K562 (cell line): ENCODE data around the gene LYRM7. TPM values are rescaled to one million over a fixed set of nuclear protein-coding genes. Genes with fewer than 3 reads are reported as not detected.

Experiments used
- ATAC-seq: fragments of 200-7000 bp; cut with Tn5 transposase; 3 replicates; pipeline ENCODE4 v1.9.1; 2020; ENCODE audit warnings: moderate library complexity
- BruUV-seq: library from RNA; stranded (reverse); fragments of 400-500 nt; replicated peaks from 2 replicates; lab custom pipeline; 2021; lab: Mats Ljungman, UMichigan
- CTCF ChIA-PET: fragments of 300-600 bp; formaldehyde crosslinking; extraction: SDS; loops from one replicate; lab custom pipeline; 2021; ENCODE audit warnings: low intra/inter-chr PET ratio; lab: Yijun Ruan, JAX
- POLR2A ChIA-PET: fragments of 300-600, 350-650 bp; sonication (Branson Sonifier 250); formaldehyde crosslinking; extraction: SDS; loops from one replicate; lab custom pipeline; 2021; ENCODE audit warnings: antibody characterized with exemption, inconsistent platforms; lab: Yijun Ruan, JAX
- DNase-seq, 4 experiments: peaks; one replicate each; pipeline versions ENCODE4 v3.0.0 to v3.0.0-alpha.2; 2011 to 2018; ENCODE audit warnings: low spot score in 3 of 4, mixed read lengths in 3 of 4; ENCODE audit errors: extremely low read depth in 1 of 4
- FAIRE-seq: peaks from 2 replicates; lab custom pipeline; 2011; peaks lifted over from hg19 to GRCh38; lab: Jason Lieb, UNC
- H2AFZ ChIP-seq: 2 replicates; pipeline ENCODE4 v1.6.0; 2011; ENCODE audit warnings: low read depth, low read length, control low read depth, inconsistent platforms
- H3K27ac ChIP-seq: fragments of 200-600 bp; 3 replicates; pipeline ENCODE4 v1.8.0; 2011; ENCODE audit warnings: low read depth, mild to moderate bottlenecking, control low read depth, inconsistent platforms, low read length, moderate library complexity, mixed read lengths; ENCODE audit errors: extremely low read depth
- H3K27me3 ChIP-seq, 2 experiments: fragments of 300-600 bp in 1 of 2; 2 replicates in 1 of 2; 3 replicates in 1 of 2; pipeline versions ENCODE4 v1.6.0 to v1.8.0; 2011; ENCODE audit warnings: inconsistent platforms in 2 of 2, low read length in 2 of 2, mild to moderate bottlenecking in 1 of 2, mixed read lengths in 1 of 2, moderate library complexity in 1 of 2; ENCODE audit not compliant: control insufficient read depth in 2 of 2, insufficient read depth in 2 of 2
- H3K36me3 ChIP-seq: fragments of 300-600 bp; 3 replicates; pipeline ENCODE4 v1.8.0; 2011; ENCODE audit warnings: mild to moderate bottlenecking, low read length, inconsistent platforms; ENCODE audit not compliant: control insufficient read depth, insufficient read depth
- H3K4me1 ChIP-seq, 2 experiments: fragments of 200-600 bp in 1 of 2; replicated peaks in 1 of 2; 2 replicates in 1 of 2; 3 replicates in 1 of 2; pipeline versions ENCODE4 v1.5.1 to v1.8.0; 2011; ENCODE audit warnings: inconsistent platforms in 2 of 2, low read length in 2 of 2, mild to moderate bottlenecking in 1 of 2, mixed read lengths in 1 of 2, moderate library complexity in 1 of 2; ENCODE audit not compliant: control insufficient read depth in 2 of 2, insufficient read depth in 2 of 2
- H3K4me2 ChIP-seq: 2 replicates; pipeline ENCODE4 v1.6.1; 2011; ENCODE audit warnings: low read length, control low read depth, inconsistent platforms, mixed read lengths; ENCODE audit not compliant: insufficient read depth
- H3K4me3 ChIP-seq: fragments of 200-600 bp; sonication (generic), shearing (Covaris generic); 2 replicates; pipeline ENCODE4 v1.5.1; 2016; ENCODE audit warnings: control low read depth, inconsistent platforms
- H3K79me2 ChIP-seq: fragments of 200-600 bp; 3 replicates; pipeline ENCODE4 v1.8.0; 2011; ENCODE audit warnings: low read length, inconsistent platforms; ENCODE audit not compliant: control insufficient read depth, insufficient read depth
- H3K9ac ChIP-seq, 2 experiments: 2 replicates each; pipeline versions ENCODE4 v1.6.0 to v1.6.1; 2011; ENCODE audit warnings: low read depth in 2 of 2, low read length in 2 of 2, control low read depth in 1 of 2, inconsistent platforms in 1 of 2, mild to moderate bottlenecking in 1 of 2, mixed read lengths in 1 of 2; ENCODE audit not compliant: insufficient read depth in 1 of 2
- H3K9me1 ChIP-seq: one replicate; pipeline ENCODE4 v1.6.0; 2011; ENCODE audit warnings: inconsistent platforms, mild to moderate bottlenecking, low read length, moderate library complexity; ENCODE audit not compliant: control insufficient read depth, insufficient read depth
- H3K9me3 ChIP-seq: replicated peaks from 2 replicates; pipeline ENCODE4 v1.5.1; 2011; ENCODE audit warnings: low read depth, low read length, inconsistent platforms; ENCODE audit not compliant: control insufficient read depth, insufficient read depth
- H4K20me1 ChIP-seq: replicated peaks from 2 replicates; pipeline ENCODE4 v1.6.1; 2011; ENCODE audit warnings: low read length, inconsistent platforms, mixed read lengths; ENCODE audit not compliant: control insufficient read depth, insufficient read depth
- CAMTA2 ChIP-seq: fragments of 250-450 bp; sonication (Bioruptor Pico); conservative IDR thresholded peaks from 2 replicates; pipeline ENCODE4 v1.5.1; 2022
- NR2C2 ChIP-seq, 2 experiments: fragments of 200-800 bp in 1 of 2; sonication (Bioruptor generic) in 1 of 2; sonication (generic) in 1 of 2; formaldehyde crosslinking in 1 of 2; IDR thresholded peaks; 2 replicates each; pipeline versions ENCODE4 v1.6.1 to v1.8.0; 2016 to 2022; ENCODE audit warnings: mild to moderate bottlenecking in 1 of 2, missing compliant biosample characterization in 1 of 2, missing genetic modification characterization in 1 of 2, missing genetic modification reagents in 1 of 2
- TRIM28 ChIP-seq: fragments of 450-650 bp; IDR thresholded peaks from 2 replicates; pipeline ENCODE4 v1.6.1; 2017
- ZFP1 ChIP-seq: fragments of 450-650 bp; formaldehyde crosslinking; IDR thresholded peaks from 2 replicates; pipeline ENCODE4 v1.4.0; 2020; ENCODE audit warnings: mild to moderate bottlenecking, mixed read lengths
- ZNF347 ChIP-seq: fragments of 450-650 bp; formaldehyde crosslinking; IDR thresholded peaks from 2 replicates; pipeline ENCODE4 v1.4.0; 2020; ENCODE audit warnings: low read depth, mild to moderate bottlenecking, moderate library complexity
- ZNF561 ChIP-seq: fragments of 450-650 bp; formaldehyde crosslinking; conservative IDR thresholded peaks from 2 replicates; pipeline ENCODE4 v1.4.0; 2020; ENCODE audit warnings: mild to moderate bottlenecking, moderate library complexity
- WGBS: fragments of 100-300 bp; shearing (Covaris generic); methylation state at CpG from one replicate; pipeline ENCODE4 v1.1.6; 2016; ENCODE audit warnings: low coverage, mixed read lengths; ENCODE audit not compliant: insufficient coverage; ENCODE audit errors: missing lambda C conversion rate; 5-methylcytosine and 5-hydroxymethylcytosine counted together
- in situ Hi-C: fragments of 300-500 bp; cut with MboI; formaldehyde crosslinking; loops from 4 replicates; pipeline ENCODE4 v1.15.0; 2018; ENCODE audit warnings: inconsistent platforms, mixed read lengths
- intact Hi-C: fragments of 100-400 bp; cut with micrococcal nuclease; formaldehyde crosslinking; loops from 2 replicates; pipeline ENCODE4 v1.14.2; 2022
- polyA plus RNA-seq, 8 experiments: library from polyadenylated mRNA; depleted of rRNA in 4 of 8; stranded (reverse) in 5 of 8; unstranded in 3 of 8; fragments of >200 nt; fragmentation: Nextera tagmentation in 2 of 8; fragmentation: Illumina TruSeq in 1 of 8; extraction: Ambion mirVana in 2 of 8; extraction: Trizol in 1 of 8; gene quantifications; 2 replicates each; pipeline versions ENCODE4 v1.2.1 to v1.2.3, GENCODE V29; 2011 to 2014; ENCODE audit warnings: inconsistent platforms in 1 of 8, missing spikeins in 1 of 8
- total RNA-seq, 7 experiments: library from RNA; depleted of rRNA in 6 of 7; stranded (reverse); fragments of >200 nt in 6 of 7; fragmentation: Illumina TruSeq in 2 of 7; extraction: Trizol in 2 of 7; gene quantifications; 2 replicates each; pipeline versions ENCODE4 v1.2.1 to v1.2.3, GENCODE V29; 2011 to 2021; ENCODE audit warnings: low replicate concordance in 1 of 7
- TF ChIP-seq, protein P1 (sequence below): sonication (generic); formaldehyde crosslinking; IDR thresholded peaks from 2 replicates; pipeline ENCODE4 v1.8.0; 2022; ENCODE audit warnings: missing genetic modification reagents, mild to moderate bottlenecking, borderline replicate concordance
- TF ChIP-seq, protein P2 (sequence below): fragments of 450-650 bp; IDR thresholded peaks from 2 replicates; pipeline ENCODE4 v1.6.1; 2017; ENCODE audit warnings: antibody characterized with exemption
- TF ChIP-seq, protein P3 (sequence below): sonication (generic); formaldehyde crosslinking; IDR thresholded peaks from 2 replicates; pipeline ENCODE4 v1.8.0; 2022; ENCODE audit warnings: mild to moderate bottlenecking, missing genetic modification reagents

Gene LYRM7
- total and polyA plus RNA-seq, 9 of the 15 experiments (the other 6 are each of a cell fraction or from before 2014, with no cell fraction given), result 16.2 to 70.1 (median 33.3) TPM

DNA sequence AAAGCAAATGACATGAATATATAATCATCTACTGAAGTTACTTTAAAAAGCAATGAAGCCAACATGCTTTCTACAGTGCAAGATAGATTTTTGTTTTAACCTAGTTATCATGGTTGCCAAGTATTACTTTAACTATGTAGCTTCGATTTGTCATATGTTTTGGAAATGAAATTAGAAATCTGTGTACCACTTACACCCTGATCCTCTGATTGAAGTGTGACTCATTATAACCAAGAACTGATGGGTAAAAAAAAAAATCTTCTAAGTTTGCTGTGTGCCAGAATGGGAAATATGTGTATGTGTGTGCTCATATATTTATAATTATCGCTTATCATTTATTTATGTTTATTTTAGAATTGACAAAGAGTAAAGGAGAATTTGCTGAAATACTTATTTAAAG lies 84.0 kb downstream of the LYRM7 start:
- Histone ChIP-seq H3K4me3 (no peak overlapping the region), H3K9me1 (no peaks in the 10 kb centered on the region), H3K79me2 (no peaks in the 10 kb centered on the region), H3K9ac (no peak overlapping the region), H3K4me2 (no peak overlapping the region), H3K27me3 (no peaks in the 10 kb centered on the region), H3K36me3 (no peaks in the 10 kb centered on the region), H4K20me1 (no peaks in the 10 kb centered on the region), H3K9me3 (no peaks in the 10 kb centered on the region), H3K4me1 (peaks cover 8 to 23% of the 10 kb centered on the region in 2 experiments), H2AFZ (no peak overlapping the region)
- ATAC-seq (no peak), FAIRE-seq (no peak), DNase-seq (no peak)
- intact Hi-C loops (no loop called here), in situ Hi-C loops (no loop called here)
- 43% methylated on average over 2 of the region's 2 CpGs for WGBS
- BruUV-seq, result no TSS peak
- TF ChIP-seq ZNF561 (no peak), CAMTA2 (CRISPR knock-in tag) (no peak), TRIM28 (no peak), NR2C2 (CRISPR knock-in tag; IDR thresholded peaks at IDR 0.05) (no peak), NR2C2 (tag; IDR thresholded peaks at IDR 0.05) (no peak), ZNF347 (CRISPR knock-in tag) (no peak), ZFP1 (CRISPR knock-in tag) (no peak)
- TF ChIP-seq, protein P1, sequence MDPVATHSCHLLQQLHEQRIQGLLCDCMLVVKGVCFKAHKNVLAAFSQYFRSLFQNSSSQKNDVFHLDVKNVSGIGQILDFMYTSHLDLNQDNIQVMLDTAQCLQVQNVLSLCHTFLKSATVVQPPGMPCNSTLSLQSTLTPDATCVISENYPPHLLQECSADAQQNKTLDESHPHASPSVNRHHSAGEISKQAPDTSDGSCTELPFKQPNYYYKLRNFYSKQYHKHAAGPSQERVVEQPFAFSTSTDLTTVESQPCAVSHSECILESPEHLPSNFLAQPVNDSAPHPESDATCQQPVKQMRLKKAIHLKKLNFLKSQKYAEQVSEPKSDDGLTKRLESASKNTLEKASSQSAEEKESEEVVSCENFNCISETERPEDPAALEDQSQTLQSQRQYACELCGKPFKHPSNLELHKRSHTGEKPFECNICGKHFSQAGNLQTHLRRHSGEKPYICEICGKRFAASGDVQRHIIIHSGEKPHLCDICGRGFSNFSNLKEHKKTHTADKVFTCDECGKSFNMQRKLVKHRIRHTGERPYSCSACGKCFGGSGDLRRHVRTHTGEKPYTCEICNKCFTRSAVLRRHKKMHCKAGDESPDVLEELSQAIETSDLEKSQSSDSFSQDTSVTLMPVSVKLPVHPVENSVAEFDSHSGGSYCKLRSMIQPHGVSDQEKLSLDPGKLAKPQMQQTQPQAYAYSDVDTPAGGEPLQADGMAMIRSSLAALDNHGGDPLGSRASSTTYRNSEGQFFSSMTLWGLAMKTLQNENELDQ (CRISPR knock-in tag), result no peak
- TF ChIP-seq, protein P2, sequence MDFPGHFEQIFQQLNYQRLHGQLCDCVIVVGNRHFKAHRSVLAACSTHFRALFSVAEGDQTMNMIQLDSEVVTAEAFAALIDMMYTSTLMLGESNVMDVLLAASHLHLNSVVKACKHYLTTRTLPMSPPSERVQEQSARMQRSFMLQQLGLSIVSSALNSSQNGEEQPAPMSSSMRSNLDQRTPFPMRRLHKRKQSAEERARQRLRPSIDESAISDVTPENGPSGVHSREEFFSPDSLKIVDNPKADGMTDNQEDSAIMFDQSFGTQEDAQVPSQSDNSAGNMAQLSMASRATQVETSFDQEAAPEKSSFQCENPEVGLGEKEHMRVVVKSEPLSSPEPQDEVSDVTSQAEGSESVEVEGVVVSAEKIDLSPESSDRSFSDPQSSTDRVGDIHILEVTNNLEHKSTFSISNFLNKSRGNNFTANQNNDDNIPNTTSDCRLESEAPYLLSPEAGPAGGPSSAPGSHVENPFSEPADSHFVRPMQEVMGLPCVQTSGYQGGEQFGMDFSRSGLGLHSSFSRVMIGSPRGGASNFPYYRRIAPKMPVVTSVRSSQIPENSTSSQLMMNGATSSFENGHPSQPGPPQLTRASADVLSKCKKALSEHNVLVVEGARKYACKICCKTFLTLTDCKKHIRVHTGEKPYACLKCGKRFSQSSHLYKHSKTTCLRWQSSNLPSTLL, result no peak
- TF ChIP-seq, protein P3, sequence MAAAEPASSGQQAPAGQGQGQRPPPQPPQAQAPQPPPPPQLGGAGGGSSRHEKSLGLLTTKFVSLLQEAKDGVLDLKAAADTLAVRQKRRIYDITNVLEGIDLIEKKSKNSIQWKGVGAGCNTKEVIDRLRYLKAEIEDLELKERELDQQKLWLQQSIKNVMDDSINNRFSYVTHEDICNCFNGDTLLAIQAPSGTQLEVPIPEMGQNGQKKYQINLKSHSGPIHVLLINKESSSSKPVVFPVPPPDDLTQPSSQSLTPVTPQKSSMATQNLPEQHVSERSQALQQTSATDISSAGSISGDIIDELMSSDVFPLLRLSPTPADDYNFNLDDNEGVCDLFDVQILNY (CRISPR knock-in tag), result no peak
- TF ChIP-seq, all 486 proteins: peak for 0
- ChIA-PET CTCF (no interaction called here), POLR2A (interaction anchor here (1.1 kb wide), 1 partner anchor 33 kb away, joined by 3 read pairs; no protein-coding TSS in a partner anchor)
- no peak overlapping the region for H3K27ac ChIP-seq
